Activated CD4-positive, CD25-positive, alpha-beta regulatory T cell treated with anti-CD3 and anti-CD28 coated beads, Interleukin-2, amount 50 U/mL, for 16 hours (primary cell): Measurements from ENCODE around the gene ZW10.
"Not testable (repeated sequence)": the region's sequence is repeated elsewhere in the genome, so short reads cannot be mapped to it uniquely, and the experiment has no call there.

Experiments used
- DNase-seq: peaks from one replicate; pipeline ENCODE4 v3.0.0-alpha.2; 2020; ENCODE audit warnings: low read depth, low spot score

ZW10 gene

GRCh38 chr11:113773416-113774173, at the start of gene ZW10:
ZW10 (minus strand) TSS chr11:113773692; CDS start chr11:113773666, 26 bp downstream.
- DNase-seq: peak; percentile 85

- no peak for DNase-seq
These were observed 44.9 kb upstream of the ZW10 start for GRCh38 chr11:113818426-113818825.

GRCh38 chr11:113817626-113818025, 44.1 kb upstream of the ZW10 start:
- DNase-seq: no peak

- DNase-seq: no peak
These were observed 43.7 kb upstream of the ZW10 start for GRCh38 chr11:113817162-113817561.

- no peak for DNase-seq
These were observed 40.7 kb upstream of the ZW10 start for GRCh38 chr11:113814181-113814580.

- DNase-seq: no peak
These were observed 35.4 kb upstream of the ZW10 start for GRCh38 chr11:113808931-113809330.

GRCh38 chr11:113806406-113806805, 32.9 kb upstream of the ZW10 start:
- no peak for DNase-seq

- DNase-seq: no peak
These were observed 32.1 kb upstream of the ZW10 start for GRCh38 chr11:113805640-113806039.

- DNase-seq: no peak
These were observed 29.1 kb upstream of the ZW10 start for GRCh38 chr11:113802621-113803020.

- DNase-seq: no peak
These were observed 23.3 kb upstream of the ZW10 start for GRCh38 chr11:113796663-113797259.

GRCh38 chr11:113789675-113790320, 16.3 kb upstream of the ZW10 start:
- no peak for DNase-seq

- not testable (repeated sequence) for DNase-seq
These were observed 15.5 kb upstream of the ZW10 start for GRCh38 chr11:113789016-113789415.

GRCh38 chr11:113782134-113782533, 8.6 kb upstream of the ZW10 start:
- no peak for DNase-seq

- no peak for DNase-seq
These were observed 8.2 kb upstream of the ZW10 start for GRCh38 chr11:113781682-113782081.

- no peak for DNase-seq
These were observed 6.0 kb upstream of the ZW10 start, which contains the start of gene CLDN25 for GRCh38 chr11:113779496-113779895. CLDN25 (plus strand) TSS chr11:113779796; CDS start chr11:113779796, 0 bp downstream.

GRCh38 chr11:113778111-113778910, 4.8 kb upstream of the ZW10 start:
- DNase-seq: no peak

- no peak for DNase-seq
These were observed 647 bp upstream of the ZW10 start for GRCh38 chr11:113774174-113774503.

GRCh38 chr11:113773092-113773415, 438 bp downstream of the ZW10 start:
- DNase-seq: no peak

GRCh38 chr11:113771964-113772363, 1.5 kb downstream of the ZW10 start:
- DNase-seq: no peak

GRCh38 chr11:113764527-113765219, 8.8 kb downstream of the ZW10 start:
- no peak for DNase-seq

GRCh38 chr11:113763040-113763439, 10.5 kb downstream of the ZW10 start:
- DNase-seq: not testable (repeated sequence)

- no peak for DNase-seq
These were observed 13.3 kb downstream of the ZW10 start for GRCh38 chr11:113760241-113760640.
